Left forelimb (tissue), 1 donor: Measurements from ENCODE around the gene ATG4A.

Experiments
- DNase-seq: peaks from one replicate; pipeline ENCODE4 v3.0.0-alpha.2; 2018; ENCODE audit warnings: low spot score

ATG4A gene

DNA sequence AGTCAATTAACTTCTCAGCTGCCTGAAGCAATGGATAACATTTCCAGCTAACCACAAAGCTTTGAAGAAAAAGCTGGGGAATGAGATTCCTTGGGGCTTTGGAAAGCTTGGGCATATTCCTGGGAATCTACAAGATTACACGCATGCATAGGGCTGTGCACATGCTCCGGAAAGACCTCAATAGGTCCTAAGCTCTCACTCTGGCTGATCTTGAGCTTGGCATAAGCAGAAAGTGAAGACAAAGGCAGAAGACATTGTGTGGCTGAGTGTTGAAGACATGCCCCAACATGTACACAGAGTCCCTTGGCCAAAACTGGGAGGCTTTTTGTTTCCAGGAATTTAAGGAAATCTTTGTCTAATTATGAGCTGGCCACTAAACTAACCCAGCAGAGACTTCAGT is 31.2 kb downstream of the ATG4A start:
- DNase-seq: no peak

DNA sequence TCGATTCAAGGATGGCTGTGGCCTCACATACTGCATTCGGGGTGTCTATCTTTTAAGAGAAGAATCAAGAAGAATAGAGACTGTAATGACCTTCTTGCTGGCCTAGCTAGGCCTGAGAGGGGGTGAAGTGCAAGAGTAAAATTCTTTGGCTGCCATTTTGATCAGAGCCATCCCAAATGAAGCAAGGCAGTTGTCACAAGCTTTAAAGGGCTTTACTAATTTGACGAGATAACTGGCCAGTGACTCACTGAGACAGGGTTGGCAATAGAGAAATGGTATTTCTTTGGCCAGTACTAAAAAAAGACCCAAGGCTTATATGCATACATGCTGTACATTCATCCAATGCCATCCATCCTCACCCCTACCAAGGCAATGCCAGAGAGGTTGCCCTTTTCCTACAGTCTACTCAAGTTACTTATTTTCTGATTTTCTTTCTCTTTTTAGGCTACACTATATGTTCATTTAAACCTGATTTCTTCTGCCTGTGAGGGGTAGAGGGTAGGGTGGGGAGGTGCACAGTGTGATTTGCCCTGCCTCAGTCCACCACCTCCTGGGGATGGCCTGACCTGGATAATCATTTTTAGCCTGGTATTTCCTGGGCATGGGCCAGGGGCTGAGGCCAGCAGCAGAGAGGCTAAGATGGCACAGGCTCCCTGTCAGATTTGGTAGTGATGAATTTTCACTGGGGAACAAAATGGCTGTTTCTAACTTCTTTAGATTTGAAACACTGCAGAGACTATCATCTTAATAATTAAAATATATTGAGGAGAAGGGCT is 32.2 kb downstream of the ATG4A start:
- no peak for DNase-seq

DNA sequence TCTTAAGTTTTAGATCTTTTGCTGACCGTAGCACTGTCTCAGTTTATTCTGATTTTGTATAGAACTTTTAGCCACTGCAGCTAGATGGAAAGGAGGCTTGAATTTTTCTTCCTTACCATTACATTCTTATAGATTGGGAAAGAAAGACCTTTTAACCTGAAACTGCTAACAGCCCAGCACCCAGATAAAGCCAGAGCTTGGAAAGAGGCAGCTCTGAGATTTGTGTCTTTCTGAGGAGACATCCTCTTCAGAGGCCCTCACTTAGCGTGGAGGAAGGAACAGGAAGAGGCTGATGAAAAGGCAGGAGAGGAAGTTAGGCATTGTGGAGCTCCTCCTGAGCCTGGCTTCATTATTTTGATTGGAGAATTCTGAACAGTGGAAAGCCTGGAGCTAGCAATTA is 35.1 kb downstream of the ATG4A start:
- no peak for DNase-seq

- DNase-seq: no peak
Observed at GRCh38 chrX:108127152-108127551, 35.6 kb downstream of the ATG4A start.

DNA sequence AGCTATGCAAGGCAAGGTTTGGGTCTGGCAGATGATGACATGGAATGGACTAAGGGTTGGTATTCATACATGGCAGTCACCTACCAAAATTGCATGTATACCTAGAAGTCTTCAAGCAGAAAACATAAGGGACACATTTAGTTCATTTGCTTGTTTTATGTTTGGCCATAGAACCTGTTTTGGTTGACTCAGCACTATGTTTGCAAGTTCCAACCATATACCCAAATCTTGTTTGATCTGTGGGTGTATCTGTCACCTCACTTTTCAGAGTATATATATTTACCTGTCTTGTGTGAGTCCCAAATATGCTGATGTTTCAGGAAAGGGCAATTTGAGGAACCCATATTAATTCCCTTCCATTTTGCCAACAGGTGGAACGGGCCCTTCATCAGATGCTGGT is 39.3 kb downstream of the ATG4A start:
- no peak for DNase-seq

DNA sequence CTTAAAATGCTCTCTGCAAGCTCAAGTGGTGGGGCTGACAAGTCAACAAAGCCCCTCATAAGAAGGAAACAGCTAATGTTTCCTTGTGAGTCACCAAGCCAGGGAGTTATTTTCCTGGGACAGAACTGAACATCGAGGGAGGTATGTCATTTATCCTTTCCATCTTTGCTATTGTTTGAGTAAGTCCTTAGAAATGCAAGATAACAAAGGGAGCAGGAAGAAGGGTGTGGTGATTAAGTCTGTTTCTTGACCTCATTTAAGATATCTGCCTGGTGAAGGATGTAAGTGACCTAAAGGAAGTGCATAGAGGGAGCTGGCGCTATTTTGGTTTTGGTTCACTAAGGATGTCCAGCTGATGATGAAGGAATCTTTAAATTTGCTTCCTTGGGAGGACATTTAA is 39.9 kb downstream of the ATG4A start:
- DNase-seq: no peak

DNA sequence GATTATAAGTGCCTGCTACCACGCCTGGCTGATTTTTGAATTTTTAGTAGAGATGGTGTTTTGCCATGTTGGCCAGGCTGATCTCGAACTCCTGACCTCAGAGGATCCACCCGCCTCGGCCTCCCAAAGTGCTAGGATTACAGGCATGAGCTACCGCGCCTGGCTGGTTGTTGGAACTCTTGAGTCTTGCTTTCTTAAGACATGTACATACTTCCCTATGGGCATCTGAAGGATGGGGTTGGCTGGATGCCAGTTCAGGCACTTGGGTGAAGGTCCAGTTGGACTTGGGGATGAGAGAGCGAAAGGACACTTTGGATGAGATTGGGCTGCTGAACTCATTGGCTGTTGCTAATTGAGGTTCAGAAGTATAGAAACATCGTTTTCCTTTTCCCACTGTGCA is 40.5 kb downstream of the ATG4A start:
- DNase-seq: no peak

- DNase-seq: no peak
Observed at GRCh38 chrX:108132876-108133275, 41.3 kb downstream of the ATG4A start.

GRCh38 chrX:108134724-108135123 is 43.1 kb downstream of the ATG4A start:
- DNase-seq: no peak

- DNase-seq: no peak
Observed at GRCh38 chrX:108138814-108139702, 47.5 kb downstream of the ATG4A start.

GRCh38 chrX:108148524-108148923 is 56.9 kb downstream of the ATG4A start:
- no peak for DNase-seq

DNA sequence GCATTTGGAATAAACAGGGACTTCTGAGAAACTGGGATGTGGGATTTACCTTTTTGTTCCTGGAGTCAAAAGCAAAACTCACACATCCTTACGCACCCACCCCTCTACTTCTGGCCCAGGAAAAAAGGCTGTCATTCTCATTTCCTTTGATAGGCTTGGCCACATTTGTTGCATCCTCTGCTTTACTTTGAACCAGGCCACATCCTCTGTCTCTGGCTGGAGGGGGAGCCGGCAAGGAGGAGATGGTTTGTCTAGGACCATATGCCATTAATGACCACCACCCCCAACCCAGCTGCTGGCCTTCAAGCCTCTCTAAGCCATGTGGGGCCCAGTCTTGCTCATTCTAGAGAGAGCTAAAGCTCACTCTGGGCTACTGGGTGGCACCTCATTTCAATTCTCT is 64.5 kb downstream of the ATG4A start:
- no peak for DNase-seq

DNA sequence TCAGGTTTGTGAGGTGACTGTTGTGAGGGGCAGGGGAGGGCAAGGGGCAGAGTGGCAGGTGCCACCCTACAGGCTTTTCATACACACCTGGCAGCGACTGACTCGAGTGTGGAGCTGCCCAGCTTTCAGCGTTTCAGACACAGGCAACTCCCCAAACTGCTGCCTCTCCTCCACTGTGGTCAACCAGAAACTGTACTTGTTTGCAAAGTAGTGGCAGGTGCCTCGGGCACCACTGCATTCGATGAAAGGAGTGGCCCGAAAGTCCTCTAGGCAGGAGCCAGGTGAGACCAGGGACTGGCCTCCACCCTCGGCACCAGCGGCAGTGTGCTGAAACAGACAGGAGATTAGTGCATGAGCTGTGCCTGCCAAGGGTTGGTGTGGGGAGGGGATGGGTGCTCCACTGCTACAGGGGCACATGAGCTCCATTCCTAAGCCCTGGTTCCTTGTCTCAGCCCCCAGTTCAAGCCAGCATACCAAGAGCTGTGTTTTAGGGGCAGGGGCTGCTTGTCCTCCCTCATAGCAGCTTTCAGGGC is 65.4 kb downstream of the ATG4A start:
- DNase-seq: no peak

DNA sequence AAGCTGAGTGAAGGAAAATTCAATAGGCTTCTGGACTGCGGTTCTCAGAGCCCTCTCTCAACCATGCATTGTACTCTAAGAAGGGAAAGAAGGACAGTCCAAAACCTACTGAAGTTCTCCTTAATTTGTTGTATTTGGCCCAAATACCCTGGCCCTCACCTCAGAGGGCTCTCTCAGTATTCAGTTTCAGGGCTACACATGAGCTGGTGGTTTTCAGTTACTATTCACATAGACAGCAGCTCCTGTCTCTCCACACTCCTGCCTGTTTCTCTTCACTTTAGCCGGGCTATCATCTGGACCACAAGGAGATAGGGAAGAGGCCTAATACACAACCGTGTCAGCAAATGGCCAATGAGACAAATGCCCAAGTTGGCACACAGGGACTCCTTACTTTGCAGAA is 66.0 kb downstream of the ATG4A start:
- DNase-seq: no peak

DNA sequence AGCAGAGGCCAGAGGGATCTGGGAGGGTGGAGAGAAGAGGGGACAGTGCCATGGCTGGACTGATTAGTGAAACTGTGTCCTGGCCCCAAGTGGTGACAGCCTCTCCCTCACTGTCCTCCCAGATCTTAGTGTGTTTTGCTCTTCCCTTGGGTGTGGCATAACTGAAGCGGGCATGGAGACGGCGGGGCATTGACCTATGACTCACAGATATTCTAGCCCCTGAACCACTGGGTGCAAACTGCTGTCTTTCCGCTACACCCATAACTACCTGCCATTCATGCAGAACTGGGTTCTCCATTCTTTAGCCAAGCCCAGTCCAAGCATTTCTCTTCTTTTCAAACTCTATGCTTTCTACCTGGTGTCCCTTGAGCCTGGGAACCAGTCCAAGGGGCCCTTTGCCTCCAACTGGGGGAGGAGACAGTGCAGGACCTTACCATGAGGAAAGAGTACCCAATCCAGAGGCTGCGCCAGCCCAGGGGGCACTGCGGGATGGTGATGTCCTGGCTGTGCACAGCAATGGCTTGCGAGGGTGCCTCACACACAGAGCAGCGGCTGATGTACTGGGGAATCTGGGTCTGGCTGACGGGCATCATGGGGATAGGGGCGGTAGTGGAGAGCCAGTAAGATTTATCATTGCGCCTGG is 67.6 kb downstream of the ATG4A start:
- no peak for DNase-seq

- DNase-seq: no peak
Observed at GRCh38 chrX:108160309-108160708, 68.7 kb downstream of the ATG4A start.

DNA sequence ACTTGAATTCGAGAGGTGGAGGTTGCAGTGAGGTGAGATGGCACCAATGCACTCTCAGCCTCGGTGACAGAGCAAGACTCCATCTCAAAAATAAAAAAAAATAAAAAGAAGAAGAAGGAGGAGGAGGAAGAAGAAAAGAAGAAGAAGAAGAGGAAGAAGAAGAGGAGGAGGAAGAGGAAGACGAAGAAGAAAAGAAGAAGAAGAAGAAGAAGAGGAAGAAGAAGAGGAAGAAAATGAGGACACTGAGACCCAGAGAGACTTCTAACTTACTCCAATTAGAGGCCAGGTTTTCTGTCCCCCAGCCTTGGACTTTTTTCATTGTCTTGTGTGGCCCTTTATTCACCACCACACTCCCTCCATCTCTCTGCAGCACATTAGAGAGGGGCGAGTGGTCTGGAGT is 70.7 kb downstream of the ATG4A start:
- DNase-seq: no peak

GRCh38 chrX:108163333-108164082 is 71.9 kb downstream of the ATG4A start:
- no peak for DNase-seq

- DNase-seq: no peak
Observed at GRCh38 chrX:108165383-108166111, 74.0 kb downstream of the ATG4A start.

- no peak for DNase-seq
Observed at GRCh38 chrX:108167211-108167872, 75.8 kb downstream of the ATG4A start.
